Uterus (tissue), 2 donors: Measurements from ENCODE around the gene PBXIP1.

ENCODE experiments used
- POLR2A ChIP-seq, 2 donors: fragments of 450-650 bp; IDR thresholded peaks; one replicate each; pipeline ENCODE4 v1.6.1; 2016; ENCODE audit warnings: antibody characterized with exemption in 2 of 2, mild to moderate bottlenecking in 1 of 2, moderate library complexity in 1 of 2
- TF ChIP-seq, protein P1 (sequence below), 4 experiments: fragments of 200-600 bp in 2 of 4; fragments of 450-650 bp in 2 of 4; sonication (generic) in 2 of 4; IDR thresholded peaks; one replicate each; pipeline ENCODE4 v1.5.1; 2016 to 2019; ENCODE audit warnings: antibody characterized with exemption in 4 of 4, mild to moderate bottlenecking in 2 of 4, moderate library complexity in 1 of 4

DNA sequence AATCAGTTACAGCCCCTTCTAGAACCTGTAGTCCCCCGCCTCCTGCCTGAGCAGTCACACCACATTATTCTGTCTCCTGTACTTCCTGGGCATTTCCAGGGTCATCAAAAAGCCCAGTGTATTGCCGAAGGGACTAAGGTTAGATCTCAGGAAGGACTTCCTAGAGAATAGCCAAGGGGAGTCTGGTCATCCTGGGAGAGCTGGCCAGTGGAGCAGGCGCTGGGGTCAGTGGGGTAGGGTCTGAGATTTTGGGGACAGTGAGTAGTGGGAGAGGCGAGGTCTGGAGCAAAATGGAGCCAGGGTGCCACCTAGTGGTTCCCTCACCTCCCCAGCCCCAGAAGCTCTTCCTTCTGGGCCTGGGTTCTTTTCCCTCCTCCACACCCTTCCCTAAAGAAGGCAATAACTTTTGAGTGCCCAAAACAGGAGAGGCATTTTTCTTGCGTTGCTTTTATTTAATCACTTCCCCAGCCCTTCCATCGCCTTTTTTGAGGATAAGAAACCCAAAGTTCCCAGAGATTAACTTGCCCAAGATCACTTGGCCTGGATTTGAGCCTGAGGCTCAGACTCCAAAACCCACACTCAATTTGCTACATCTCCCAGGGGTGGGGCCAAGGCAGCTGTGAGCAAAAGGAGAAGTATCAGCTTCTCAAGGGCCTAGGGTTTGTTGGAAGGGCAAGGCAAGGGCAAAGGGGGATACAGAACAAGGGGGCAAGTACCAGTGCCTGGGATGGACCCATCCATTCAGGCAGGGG is 12.1 kb downstream of the PBXIP1 start:
- no peak for TF ChIP-seq POLR2A (IDR thresholded peaks at IDR 0.05)
- TF ChIP-seq, protein P1, sequence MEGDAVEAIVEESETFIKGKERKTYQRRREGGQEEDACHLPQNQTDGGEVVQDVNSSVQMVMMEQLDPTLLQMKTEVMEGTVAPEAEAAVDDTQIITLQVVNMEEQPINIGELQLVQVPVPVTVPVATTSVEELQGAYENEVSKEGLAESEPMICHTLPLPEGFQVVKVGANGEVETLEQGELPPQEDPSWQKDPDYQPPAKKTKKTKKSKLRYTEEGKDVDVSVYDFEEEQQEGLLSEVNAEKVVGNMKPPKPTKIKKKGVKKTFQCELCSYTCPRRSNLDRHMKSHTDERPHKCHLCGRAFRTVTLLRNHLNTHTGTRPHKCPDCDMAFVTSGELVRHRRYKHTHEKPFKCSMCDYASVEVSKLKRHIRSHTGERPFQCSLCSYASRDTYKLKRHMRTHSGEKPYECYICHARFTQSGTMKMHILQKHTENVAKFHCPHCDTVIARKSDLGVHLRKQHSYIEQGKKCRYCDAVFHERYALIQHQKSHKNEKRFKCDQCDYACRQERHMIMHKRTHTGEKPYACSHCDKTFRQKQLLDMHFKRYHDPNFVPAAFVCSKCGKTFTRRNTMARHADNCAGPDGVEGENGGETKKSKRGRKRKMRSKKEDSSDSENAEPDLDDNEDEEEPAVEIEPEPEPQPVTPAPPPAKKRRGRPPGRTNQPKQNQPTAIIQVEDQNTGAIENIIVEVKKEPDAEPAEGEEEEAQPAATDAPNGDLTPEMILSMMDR (IDR thresholded peaks at IDR 0.05), result peak; percentile 55 to 78 (median 59)
